PC-3 (cell line): ENCODE results near the gene MYH15.

Experiments used
- EZH2 ChIP-seq: fragments of 300-600 bp; sonication (generic); IDR thresholded peaks from one replicate; pipeline ENCODE4 v1.6.1; 2017; ENCODE audit warnings: antibody characterized with exemption, mild to moderate bottlenecking, low read length; ENCODE audit not compliant: unreplicated experiment
- TF ChIP-seq, protein P1 (sequence below): fragments of 300-600 bp; sonication (generic); conservative IDR thresholded peaks from 2 replicates; pipeline ENCODE4 v1.5.1; 2017; ENCODE audit warnings: antibody characterized with exemption, low read depth, mild to moderate bottlenecking, low read length

DNA sequence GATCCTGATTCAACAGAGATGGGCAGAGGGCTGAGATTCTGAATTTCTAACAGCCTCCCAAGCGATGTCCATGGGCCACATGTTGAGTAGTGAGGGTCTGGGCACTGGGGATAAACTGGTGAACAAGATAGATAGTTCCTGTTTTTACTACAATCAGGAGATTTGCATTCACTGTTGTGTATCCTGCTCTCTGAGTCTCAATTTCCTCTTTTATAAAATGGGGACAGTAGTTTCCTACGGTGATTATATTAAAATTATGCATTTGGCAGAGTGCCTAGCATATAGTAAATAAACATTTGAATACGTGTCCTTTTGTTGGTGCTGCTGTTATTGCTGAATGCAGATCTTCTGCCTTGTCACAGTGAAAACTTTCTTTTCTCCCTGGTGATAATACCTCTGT lies 102.5 kb downstream of the MYH15 start:
- TF ChIP-seq, protein P1, sequence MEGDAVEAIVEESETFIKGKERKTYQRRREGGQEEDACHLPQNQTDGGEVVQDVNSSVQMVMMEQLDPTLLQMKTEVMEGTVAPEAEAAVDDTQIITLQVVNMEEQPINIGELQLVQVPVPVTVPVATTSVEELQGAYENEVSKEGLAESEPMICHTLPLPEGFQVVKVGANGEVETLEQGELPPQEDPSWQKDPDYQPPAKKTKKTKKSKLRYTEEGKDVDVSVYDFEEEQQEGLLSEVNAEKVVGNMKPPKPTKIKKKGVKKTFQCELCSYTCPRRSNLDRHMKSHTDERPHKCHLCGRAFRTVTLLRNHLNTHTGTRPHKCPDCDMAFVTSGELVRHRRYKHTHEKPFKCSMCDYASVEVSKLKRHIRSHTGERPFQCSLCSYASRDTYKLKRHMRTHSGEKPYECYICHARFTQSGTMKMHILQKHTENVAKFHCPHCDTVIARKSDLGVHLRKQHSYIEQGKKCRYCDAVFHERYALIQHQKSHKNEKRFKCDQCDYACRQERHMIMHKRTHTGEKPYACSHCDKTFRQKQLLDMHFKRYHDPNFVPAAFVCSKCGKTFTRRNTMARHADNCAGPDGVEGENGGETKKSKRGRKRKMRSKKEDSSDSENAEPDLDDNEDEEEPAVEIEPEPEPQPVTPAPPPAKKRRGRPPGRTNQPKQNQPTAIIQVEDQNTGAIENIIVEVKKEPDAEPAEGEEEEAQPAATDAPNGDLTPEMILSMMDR, result no peak
- TF ChIP-seq EZH2, result no peak
